Nephron progenitor cell (in vitro differentiated cells): Measurements from ENCODE around the gene GALNT18.

Experiments
- DNase-seq: peaks from one replicate; pipeline ENCODE4 v3.0.0; 2021
- H3K27ac Mint-ChIP-seq: 2 replicates; pipeline ENCODE4 v1.8.0; 2021; ENCODE audit warnings: mild to moderate bottlenecking, moderate library complexity, mixed read lengths
- H3K27me3 Mint-ChIP-seq: 2 replicates; pipeline ENCODE4 v1.8.0; 2021; ENCODE audit warnings: mild to moderate bottlenecking, low read depth, mixed read lengths; ENCODE audit not compliant: poor library complexity
- H3K36me3 Mint-ChIP-seq: 2 replicates; pipeline ENCODE4 v1.8.0; 2021; ENCODE audit warnings: low read depth, mixed read lengths
- H3K4me1 Mint-ChIP-seq: 2 replicates; pipeline ENCODE4 v1.8.0; 2021; ENCODE audit warnings: mixed read lengths
- H3K4me3 Mint-ChIP-seq: 2 replicates; pipeline ENCODE4 v1.8.0; 2021; ENCODE audit warnings: mild to moderate bottlenecking, moderate library complexity, mixed read lengths
- H3K9me3 Mint-ChIP-seq: 2 replicates; pipeline ENCODE4 v1.8.0; 2021; ENCODE audit warnings: mild to moderate bottlenecking, moderate library complexity, mixed read lengths
- CTCF ChIP-seq: fragments of 200-600 bp; sonication (generic); IDR thresholded peaks from 2 replicates; pipeline ENCODE4 v1.5.0; 2021; ENCODE audit warnings: antibody characterized with exemption

GALNT18 gene

GRCh38 chr11:11537372-11537771, 84.4 kb downstream of the GALNT18 start:
- Mint-ChIP-seq H3K27ac (no peak overlapping the region), H3K36me3 (no peaks in the 10 kb centered on the region), H3K4me1 (peaks cover 24% of the 10 kb centered on the region), H3K4me3 (no peak overlapping the region), H3K27me3 (peaks cover 12% of the 10 kb centered on the region), H3K9me3 (no peaks in the 10 kb centered on the region)
- DNase-seq = no peak
- TF ChIP-seq CTCF = no peak

GRCh38 chr11:11536650-11537049, 85.2 kb downstream of the GALNT18 start:
- H3K9me3 Mint-ChIP-seq = no peaks in the 10 kb centered on the region
- H3K27ac Mint-ChIP-seq = no peak overlapping the region
- H3K27me3 Mint-ChIP-seq = peaks cover 12% of the 10 kb centered on the region
- no peak for TF ChIP-seq CTCF
- no peak overlapping the region for H3K4me3 Mint-ChIP-seq
- DNase-seq = no peak
- H3K36me3 Mint-ChIP-seq = no peaks in the 10 kb centered on the region
- H3K4me1 Mint-ChIP-seq = peaks cover 24% of the 10 kb centered on the region

GRCh38 chr11:11535611-11536010, 86.2 kb downstream of the GALNT18 start:
- DNase-seq = no peak
- TF ChIP-seq CTCF = no peak
- H3K27ac Mint-ChIP-seq = no peak overlapping the region
- peaks cover 12% of the 10 kb centered on the region for H3K27me3 Mint-ChIP-seq
- H3K9me3 Mint-ChIP-seq = no peaks in the 10 kb centered on the region
- no peak overlapping the region for H3K4me3 Mint-ChIP-seq
- H3K36me3 Mint-ChIP-seq = no peaks in the 10 kb centered on the region
- H3K4me1 Mint-ChIP-seq = peaks cover 24% of the 10 kb centered on the region

- H3K9me3 Mint-ChIP-seq = no peaks in the 10 kb centered on the region
- H3K36me3 Mint-ChIP-seq = no peaks in the 10 kb centered on the region
- no peak for TF ChIP-seq CTCF
- no peak overlapping the region for H3K4me3 Mint-ChIP-seq
- peaks cover 12% of the 10 kb centered on the region for H3K27me3 Mint-ChIP-seq
- peaks cover 20% of the 10 kb centered on the region for H3K4me1 Mint-ChIP-seq
- DNase-seq = no peak
- H3K27ac Mint-ChIP-seq = no peak overlapping the region
Measured at GRCh38 chr11:11534981-11535380, 86.8 kb downstream of the GALNT18 start.

GRCh38 chr11:11533751-11534150, 88.1 kb downstream of the GALNT18 start:
- H3K27ac Mint-ChIP-seq = no peak overlapping the region
- no peaks in the 10 kb centered on the region for H3K36me3 Mint-ChIP-seq
- no peak for DNase-seq
- peaks cover 11% of the 10 kb centered on the region for H3K27me3 Mint-ChIP-seq
- H3K9me3 Mint-ChIP-seq = no peaks in the 10 kb centered on the region
- H3K4me1 Mint-ChIP-seq = peaks cover 8% of the 10 kb centered on the region
- H3K4me3 Mint-ChIP-seq = no peak overlapping the region
- TF ChIP-seq CTCF = no peak

- Mint-ChIP-seq H3K4me3 (no peak overlapping the region), H3K4me1 (peaks cover 5% of the 10 kb centered on the region), H3K27ac (no peak overlapping the region), H3K36me3 (no peaks in the 10 kb centered on the region), H3K27me3 (peaks cover 18% of the 10 kb centered on the region), H3K9me3 (peaks cover 4% of the 10 kb centered on the region)
- no peak for TF ChIP-seq CTCF
- DNase-seq = no peak
Measured at GRCh38 chr11:11533057-11533456, 88.7 kb downstream of the GALNT18 start.
